Epithelial cell of esophagus (primary cell): ENCODE results near the gene C11orf58.
A peak's percentile ranks its signal among the peaks of the same experiment; 100 is the strongest.

ENCODE experiments used
- DNase-seq: peaks from one replicate; pipeline ENCODE4 v3.0.0; 2010; ENCODE audit warnings: low read depth
- H3K4me3 ChIP-seq: 2 replicates; pipeline ENCODE4 v1.5.1; 2011; ENCODE audit warnings: mild to moderate bottlenecking, low read length, control low read depth
- CTCF ChIP-seq: IDR thresholded peaks from 2 replicates; pipeline ENCODE4 v1.5.1; 2011; ENCODE audit warnings: low read depth, mild to moderate bottlenecking, low read length, control low read depth, inconsistent platforms; ENCODE audit not compliant: insufficient read depth; ENCODE audit errors: missing control alignments

Gene C11orf58

GRCh38 chr11:16801288-16801980 lies 63.0 kb downstream of the C11orf58 start:
- no peak for TF ChIP-seq CTCF
- no peak overlapping the region for H3K4me3 ChIP-seq
- no peak for DNase-seq

GRCh38 chr11:16804104-16804947 lies 65.9 kb downstream of the C11orf58 start:
- DNase-seq: no peak
- TF ChIP-seq CTCF: no peak
- no peak overlapping the region for H3K4me3 ChIP-seq

GRCh38 chr11:16805938-16806337 lies 67.5 kb downstream of the C11orf58 start:
- DNase-seq: no peak
- TF ChIP-seq CTCF: no peak
- H3K4me3 ChIP-seq: no peak overlapping the region

- no peak overlapping the region for H3K4me3 ChIP-seq
- DNase-seq: peak; percentile 79
- no peak for TF ChIP-seq CTCF
These were observed 68.3 kb downstream of the C11orf58 start for GRCh38 chr11:16806791-16807190.

GRCh38 chr11:16807306-16807705 lies 68.9 kb downstream of the C11orf58 start:
- H3K4me3 ChIP-seq: no peak overlapping the region
- no peak for TF ChIP-seq CTCF
- no peak for DNase-seq
